ENCODE measurements around the gene ABLIM3.
A peak's percentile ranks its signal among the peaks of the same experiment; 100 is the strongest.

The ABLIM3 gene

DNA sequence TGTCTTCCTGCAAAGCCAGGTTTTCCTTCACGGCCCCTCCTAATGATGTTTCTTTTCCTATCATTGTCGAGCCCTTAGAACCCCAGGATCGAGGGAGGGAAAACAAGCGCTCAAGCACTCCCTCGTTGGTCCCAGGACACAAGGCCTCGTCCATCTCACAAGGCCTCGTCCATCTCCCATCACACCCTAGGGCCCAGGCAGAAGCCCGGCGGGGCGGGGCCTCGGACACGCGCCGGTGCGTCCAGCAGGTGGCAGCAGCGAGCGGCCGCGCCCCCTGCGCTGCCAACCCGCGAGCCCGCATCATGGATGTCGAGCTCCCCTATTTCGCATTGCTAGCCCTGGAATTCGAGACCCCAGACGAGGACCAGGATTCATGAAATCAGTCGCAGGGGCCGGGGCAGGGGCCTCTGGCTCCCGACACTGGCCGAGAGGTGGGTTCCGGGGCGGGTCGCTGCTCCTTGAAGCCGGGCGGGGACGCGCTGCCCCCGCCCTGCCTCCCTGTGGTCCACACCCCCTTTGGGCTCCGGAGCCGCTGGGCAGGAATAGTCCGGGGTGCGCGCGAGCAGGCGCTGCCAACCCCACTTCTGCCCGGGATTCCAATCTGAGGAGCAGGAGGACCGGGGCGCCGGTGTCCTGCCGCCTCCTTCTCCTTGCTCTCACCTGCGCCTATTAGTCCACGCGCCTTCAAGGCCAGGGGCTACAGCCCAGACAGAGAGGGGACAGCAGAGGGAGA lies at the start of gene ABLIM3:
Gene ABLIM3, plus strand, starts transcription at position 270 of the 733 bp plus-strand sequence. CDS start 603 bp downstream, outside the sequence.
- ChIA-PET POLR2A (no interaction called here), CTCF (interaction anchor here (0.6 to 1.9 kb wide), 14 partner anchors 9 to 326 kb away, joined by 3 to 9 read pairs (median 3); no protein-coding TSS in a partner anchor)
- TF ChIP-seq BHLHE40 (IDR thresholded peaks at IDR 0.05; ENCODE audit: borderline replicate concordance) = no peak
- peak; percentile 89 for TF ChIP-seq L3MBTL2 (conservative IDR thresholded peaks at IDR 0.05)
- peak; percentile 89 for DNase-seq (ENCODE audit: extremely low spot score)

GRCh38 chr5:149093625-149094024 lies 47.7 kb upstream of the ABLIM3 start:
- TF ChIP-seq SP1 (IDR thresholded peaks at IDR 0.05) = no peak
- TF ChIP-seq PKNOX1 (IDR thresholded peaks at IDR 0.05) = no peak
- no peak for TF ChIP-seq HDGF (IDR thresholded peaks at IDR 0.05; ENCODE audit: borderline replicate concordance)
- no peak for TF ChIP-seq NFRKB (IDR thresholded peaks at IDR 0.05)
- no peak for TF ChIP-seq FOXM1 (IDR thresholded peaks at IDR 0.05; ENCODE audit: borderline replicate concordance)
- no peak for TF ChIP-seq ELF4 (IDR thresholded peaks at IDR 0.05)
- no peak for TF ChIP-seq CTBP1 (IDR thresholded peaks at IDR 0.05; ENCODE audit: borderline replicate concordance)
- TF ChIP-seq SUZ12 (IDR thresholded peaks at IDR 0.05) = no peak
- TF ChIP-seq ARNT (IDR thresholded peaks at IDR 0.05) = no peak
- no peak for TF ChIP-seq LEF1 (IDR thresholded peaks at IDR 0.05; ENCODE audit: borderline replicate concordance)
- TF ChIP-seq FOXK2 (IDR thresholded peaks at IDR 0.05) = no peak
- TF ChIP-seq TARDBP (IDR thresholded peaks at IDR 0.05) = no peak
- no peak for TF ChIP-seq L3MBTL2 (conservative IDR thresholded peaks at IDR 0.05)
- no peak for TF ChIP-seq FOXA1 (IDR thresholded peaks at IDR 0.05)
- no peak for TF ChIP-seq BHLHE40 (IDR thresholded peaks at IDR 0.05; ENCODE audit: borderline replicate concordance)
- TF ChIP-seq ZNF384 (IDR thresholded peaks at IDR 0.05) = no peak
- POLR2A ChIA-PET = no interaction called here
- CTCF ChIA-PET = no interaction called here
- DNase-seq (ENCODE audit: extremely low spot score) = no peak

DNA sequence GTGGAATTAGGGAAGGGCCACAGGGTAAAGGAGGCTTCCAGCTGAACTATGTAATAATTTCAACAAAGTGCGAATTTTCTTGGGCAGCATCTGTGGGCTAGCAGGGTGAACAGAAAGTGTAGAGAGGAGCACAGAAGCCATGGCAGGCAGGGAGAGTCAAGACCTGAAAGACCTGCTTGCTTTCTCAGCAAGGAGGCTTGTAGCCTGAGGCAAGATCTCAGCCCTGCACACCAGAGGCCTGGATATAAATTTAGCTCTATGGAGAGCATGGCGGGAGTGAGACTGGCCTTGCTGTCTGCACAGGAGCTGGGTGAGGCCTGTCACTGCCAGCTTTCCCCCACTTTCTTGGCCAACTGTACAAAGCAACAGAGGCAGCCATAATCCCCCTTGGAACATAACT lies 46.3 kb upstream of the ABLIM3 start:
- TF ChIP-seq NFRKB (IDR thresholded peaks at IDR 0.05) = no peak
- TF ChIP-seq LEF1 (IDR thresholded peaks at IDR 0.05; ENCODE audit: borderline replicate concordance) = no peak
- no peak for TF ChIP-seq L3MBTL2 (conservative IDR thresholded peaks at IDR 0.05)
- TF ChIP-seq CTBP1 (IDR thresholded peaks at IDR 0.05; ENCODE audit: borderline replicate concordance) = no peak
- TF ChIP-seq ZNF384 (IDR thresholded peaks at IDR 0.05) = no peak
- no peak for TF ChIP-seq PKNOX1 (IDR thresholded peaks at IDR 0.05)
- no peak for TF ChIP-seq HDGF (IDR thresholded peaks at IDR 0.05; ENCODE audit: borderline replicate concordance)
- no peak for TF ChIP-seq TARDBP (IDR thresholded peaks at IDR 0.05)
- TF ChIP-seq BHLHE40 (IDR thresholded peaks at IDR 0.05; ENCODE audit: borderline replicate concordance) = no peak
- no peak for TF ChIP-seq FOXA1 (IDR thresholded peaks at IDR 0.05)
- TF ChIP-seq FOXM1 (IDR thresholded peaks at IDR 0.05; ENCODE audit: borderline replicate concordance) = no peak
- TF ChIP-seq ARNT (IDR thresholded peaks at IDR 0.05) = no peak
- no peak for TF ChIP-seq ELF4 (IDR thresholded peaks at IDR 0.05)
- TF ChIP-seq SUZ12 (IDR thresholded peaks at IDR 0.05) = no peak
- no peak for TF ChIP-seq FOXK2 (IDR thresholded peaks at IDR 0.05)
- TF ChIP-seq SP1 (IDR thresholded peaks at IDR 0.05) = no peak
- ChIA-PET CTCF (no interaction called here), POLR2A (no interaction called here)
- DNase-seq (ENCODE audit: extremely low spot score) = no peak

- ChIA-PET CTCF (no interaction called here), POLR2A (no interaction called here)
- TF ChIP-seq LEF1 (IDR thresholded peaks at IDR 0.05; ENCODE audit: borderline replicate concordance) (no peak), FOXK2 (IDR thresholded peaks at IDR 0.05) (no peak), L3MBTL2 (conservative IDR thresholded peaks at IDR 0.05) (no peak), HDGF (IDR thresholded peaks at IDR 0.05; ENCODE audit: borderline replicate concordance) (no peak), ARNT (IDR thresholded peaks at IDR 0.05) (no peak), NFRKB (IDR thresholded peaks at IDR 0.05) (no peak), ELF4 (IDR thresholded peaks at IDR 0.05) (no peak), FOXA1 (IDR thresholded peaks at IDR 0.05) (no peak), BHLHE40 (IDR thresholded peaks at IDR 0.05; ENCODE audit: borderline replicate concordance) (no peak), PKNOX1 (IDR thresholded peaks at IDR 0.05) (no peak), TARDBP (IDR thresholded peaks at IDR 0.05) (no peak), SUZ12 (IDR thresholded peaks at IDR 0.05) (no peak), SP1 (IDR thresholded peaks at IDR 0.05) (no peak), CTBP1 (IDR thresholded peaks at IDR 0.05; ENCODE audit: borderline replicate concordance) (no peak), ZNF384 (IDR thresholded peaks at IDR 0.05) (no peak), FOXM1 (IDR thresholded peaks at IDR 0.05; ENCODE audit: borderline replicate concordance) (no peak)
- DNase-seq (ENCODE audit: extremely low spot score) = no peak
Observed at GRCh38 chr5:149099920-149100319, 41.4 kb upstream of the ABLIM3 start.

GRCh38 chr5:149100331-149100730 lies 41.0 kb upstream of the ABLIM3 start:
- POLR2A ChIA-PET = no interaction called here
- TF ChIP-seq HDGF (IDR thresholded peaks at IDR 0.05; ENCODE audit: borderline replicate concordance) = no peak
- TF ChIP-seq ZNF384 (IDR thresholded peaks at IDR 0.05) = no peak
- TF ChIP-seq BHLHE40 (IDR thresholded peaks at IDR 0.05; ENCODE audit: borderline replicate concordance) = no peak
- no peak for TF ChIP-seq PKNOX1 (IDR thresholded peaks at IDR 0.05)
- TF ChIP-seq FOXA1 (IDR thresholded peaks at IDR 0.05) = no peak
- no peak for TF ChIP-seq ELF4 (IDR thresholded peaks at IDR 0.05)
- TF ChIP-seq NFRKB (IDR thresholded peaks at IDR 0.05) = no peak
- no peak for TF ChIP-seq SP1 (IDR thresholded peaks at IDR 0.05)
- TF ChIP-seq L3MBTL2 (conservative IDR thresholded peaks at IDR 0.05) = no peak
- TF ChIP-seq CTBP1 (IDR thresholded peaks at IDR 0.05; ENCODE audit: borderline replicate concordance) = no peak
- TF ChIP-seq ARNT (IDR thresholded peaks at IDR 0.05) = no peak
- TF ChIP-seq FOXK2 (IDR thresholded peaks at IDR 0.05) = no peak
- no peak for TF ChIP-seq LEF1 (IDR thresholded peaks at IDR 0.05; ENCODE audit: borderline replicate concordance)
- no peak for TF ChIP-seq TARDBP (IDR thresholded peaks at IDR 0.05)
- no peak for TF ChIP-seq FOXM1 (IDR thresholded peaks at IDR 0.05; ENCODE audit: borderline replicate concordance)
- no peak for TF ChIP-seq SUZ12 (IDR thresholded peaks at IDR 0.05)
- no peak for DNase-seq (ENCODE audit: extremely low spot score)
- CTCF ChIA-PET = no interaction called here
